DMS79 (cell line): Measurements from ENCODE around the gene RFPL1.
"Not testable (repeated sequence)": the region's sequence is repeated elsewhere in the genome, so short reads cannot be mapped to it uniquely, and the experiment has no call there.

Source experiments
- DNase-seq: peaks from one replicate; lab custom pipeline; 2025; lab: John Stamatoyannopoulos, UW

Gene RFPL1

GRCh38 chr22:29478326-29479276 lies 40.2 kb downstream of the RFPL1 start:
- DNase-seq = no peak

DNA sequence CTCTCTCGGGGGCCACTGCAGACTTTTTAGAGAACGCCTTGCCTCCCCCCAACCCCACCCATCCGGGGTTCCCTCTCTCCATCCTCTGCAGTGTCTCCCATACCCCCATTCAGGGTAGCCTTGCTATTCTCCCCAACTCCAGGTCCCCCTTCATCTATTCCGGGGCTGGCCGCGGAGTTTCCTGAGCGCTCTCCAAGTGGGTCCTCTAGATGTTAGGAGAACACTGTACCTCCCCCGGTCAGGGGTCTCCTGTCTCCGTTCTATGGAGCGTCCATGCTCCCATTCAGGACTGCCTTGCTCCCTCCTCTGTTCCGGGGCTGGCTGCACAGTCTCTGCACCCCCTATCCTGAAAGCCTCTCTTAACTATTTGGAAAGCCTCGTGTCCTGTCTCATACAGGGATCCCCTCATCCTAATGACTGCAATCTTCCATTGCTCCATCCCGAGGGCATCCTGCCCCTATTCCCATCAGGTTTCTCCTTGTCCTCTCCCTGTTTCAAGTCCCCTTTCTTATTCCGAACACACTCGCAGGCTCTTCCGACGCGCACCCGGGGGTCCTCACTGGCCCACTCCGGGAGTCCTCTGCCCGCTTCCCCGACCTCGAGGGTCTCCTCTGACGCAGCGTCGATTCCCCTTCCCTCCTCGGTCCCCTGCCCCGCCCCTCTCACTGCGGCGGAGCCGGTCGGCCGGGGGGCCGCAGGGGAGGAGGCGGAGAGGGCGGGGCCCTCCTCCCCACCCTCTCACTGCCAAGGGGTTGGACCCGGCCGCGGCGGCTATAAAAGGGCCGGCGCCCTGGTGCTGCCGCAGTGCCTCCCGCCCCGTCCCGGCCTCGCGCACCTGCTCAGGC lies 41.3 kb downstream of the RFPL1 start, which contains the start of gene NEFH:
NEFH (plus strand) TSS at position 802 of the 845 bp plus-strand sequence. CDS start 45 bp downstream, outside the sequence.
- peak; percentile 13 for DNase-seq

- no peak for DNase-seq
These were observed 41.8 kb downstream of the RFPL1 start for GRCh38 chr22:29480262-29480511.

- no peak for DNase-seq
These were observed 42.3 kb downstream of the RFPL1 start for GRCh38 chr22:29480512-29481264.

DNA sequence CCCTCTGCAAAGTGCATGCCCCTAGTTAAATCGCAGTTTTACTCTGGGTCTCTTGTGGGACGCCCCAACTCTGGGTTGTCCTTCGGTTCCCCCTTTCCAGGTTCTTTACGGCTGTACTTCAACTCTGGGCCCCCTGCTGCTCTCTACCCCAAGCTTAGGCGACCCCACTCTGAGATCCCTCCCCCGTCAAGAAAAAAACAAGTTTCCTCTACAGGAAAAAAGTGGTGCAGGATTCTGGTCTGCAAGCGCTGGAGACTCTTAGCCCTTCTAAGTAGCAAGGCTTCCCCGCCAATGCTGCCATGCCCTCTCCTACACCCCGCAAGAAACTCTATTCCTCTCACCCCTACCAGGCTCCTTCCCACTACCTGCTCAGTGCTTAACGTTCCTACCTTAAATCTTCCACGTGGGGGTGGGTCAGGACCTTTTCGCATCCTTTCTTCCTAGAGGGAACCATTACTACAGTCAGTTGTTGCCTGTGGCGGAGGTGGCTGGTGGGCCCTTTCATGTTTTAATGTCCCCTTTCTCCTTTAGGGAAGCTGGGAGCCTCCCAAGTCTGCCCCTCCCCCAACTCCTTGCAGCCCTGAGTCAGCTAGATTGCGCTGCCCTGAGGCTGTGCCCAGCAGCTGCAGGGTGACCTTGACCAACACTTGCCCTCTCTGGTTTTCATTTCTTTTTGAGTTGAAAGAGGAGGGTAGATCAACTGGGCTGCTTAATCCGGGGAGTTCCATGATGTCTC lies 43.0 kb downstream of the RFPL1 start:
- DNase-seq = no peak

GRCh38 chr22:29482253-29482652 lies 43.9 kb downstream of the RFPL1 start:
- DNase-seq = no peak

DNA sequence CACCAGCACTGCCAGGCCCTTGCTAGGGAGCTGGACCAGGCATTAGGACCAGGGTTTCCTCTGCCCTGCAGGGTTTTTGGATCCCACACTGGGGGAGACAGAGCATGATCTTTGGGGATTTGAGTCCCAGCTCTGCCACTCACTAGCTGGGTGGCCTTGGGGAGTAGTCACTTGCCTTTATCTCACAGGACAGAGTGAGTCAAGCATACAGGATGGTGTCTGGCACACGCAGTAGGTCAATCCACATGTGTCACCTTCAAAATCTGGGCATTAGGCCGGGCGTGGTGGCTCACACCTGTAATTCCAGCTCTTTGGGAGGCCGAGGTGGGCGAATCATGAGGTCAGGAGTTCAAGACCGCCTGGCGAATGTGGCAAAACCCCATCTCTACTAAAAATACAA lies 44.3 kb downstream of the RFPL1 start:
- DNase-seq = no peak

DNA sequence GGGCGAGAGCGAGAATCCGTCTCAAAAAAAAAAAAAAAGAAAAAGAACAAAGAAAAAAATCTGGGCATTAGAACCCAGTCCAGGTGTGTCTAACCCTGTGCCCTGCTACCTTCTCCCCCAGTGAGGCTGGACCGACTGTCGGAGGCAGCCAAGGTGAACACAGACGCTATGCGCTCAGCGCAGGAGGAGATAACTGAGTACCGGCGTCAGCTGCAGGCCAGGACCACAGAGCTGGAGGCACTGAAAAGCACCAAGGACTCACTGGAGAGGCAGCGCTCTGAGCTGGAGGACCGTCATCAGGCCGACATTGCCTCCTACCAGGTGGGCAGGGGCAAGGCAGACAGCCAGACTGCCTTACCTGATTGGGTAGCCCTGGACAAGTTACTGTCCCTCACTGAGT lies 44.9 kb downstream of the RFPL1 start:
- no peak for DNase-seq

DNA sequence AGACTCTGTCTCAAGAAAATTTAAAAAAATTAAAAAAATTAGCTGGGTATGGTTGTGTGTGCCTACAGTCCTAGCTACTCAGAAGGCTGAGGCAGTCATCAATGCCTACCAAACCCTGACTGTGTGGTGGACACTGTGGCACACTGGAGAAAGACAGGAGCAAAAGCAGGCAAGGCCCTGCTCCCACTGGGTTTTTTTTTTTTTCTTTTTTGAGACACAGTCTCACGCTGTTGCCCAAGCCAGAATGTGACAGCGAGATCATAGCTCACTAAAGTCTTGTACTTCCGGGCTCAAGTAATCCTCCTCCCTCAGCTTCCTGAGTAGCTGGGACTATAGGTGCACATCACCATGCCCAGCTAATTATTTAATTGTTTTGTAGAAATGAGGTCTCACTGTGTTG lies 46.3 kb downstream of the RFPL1 start:
- no peak for DNase-seq

- DNase-seq = no peak
These were observed 47.1 kb downstream of the RFPL1 start for GRCh38 chr22:29485448-29485847.

- no peak for DNase-seq
These were observed 49.1 kb downstream of the RFPL1 start for GRCh38 chr22:29487426-29487986.

GRCh38 chr22:29489127-29489780 lies 50.9 kb downstream of the RFPL1 start:
- DNase-seq = not testable (repeated sequence)

DNA sequence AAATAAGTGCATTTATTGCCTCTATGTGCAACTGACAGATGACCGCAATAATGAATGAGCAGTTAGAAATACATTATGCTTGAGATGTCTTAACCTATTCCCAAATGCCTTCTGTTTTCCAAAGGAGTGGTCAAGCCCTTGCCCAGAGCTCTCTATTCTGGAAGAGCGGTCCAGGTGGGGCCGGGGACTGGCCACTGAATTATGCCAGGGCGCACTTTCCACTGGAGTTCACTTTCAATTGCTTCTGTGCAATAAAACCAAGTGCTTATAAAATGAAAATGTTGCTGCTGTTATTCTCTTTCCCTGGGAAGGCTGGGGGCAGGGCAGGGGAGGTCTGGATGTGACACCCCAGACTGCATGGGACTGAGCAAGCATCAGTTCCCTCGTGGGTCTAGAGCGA lies 52.6 kb downstream of the RFPL1 start:
- DNase-seq = no peak
